Measurements from ENCODE around the gene PYHIN1. TPM values are rescaled to one million over a fixed set of nuclear protein-coding genes. Genes with fewer than 3 reads are reported as not detected.
"Not testable (repeated sequence)": the region's sequence is repeated elsewhere in the genome, so short reads cannot be mapped to it uniquely, and the experiment has no call there.

The PYHIN1 gene
- total and polyA plus RNA-seq, 2 of the 8 experiments (the other 6 are each of a cell fraction or from before 2014, with no cell fraction given), result not detected

- H4K8ac ChIP-seq (ENCODE audit: extremely low read depth, insufficient read depth, low read length); FAIRE-seq; H3K79me1 ChIP-seq (ENCODE audit: low read depth, low read length); H2BK15ac ChIP-seq (ENCODE audit: low read length); DNase-seq (ENCODE audit: low read depth in 1 of 2, low spot score in 2 of 2); H4K20me1 ChIP-seq (replicated peaks in 1 of 2; ENCODE audit: control insufficient read depth in 1 of 2, insufficient read depth in 2 of 2, low read length in 2 of 2); POLR2A ChIA-PET (ENCODE audit: partially characterized antibody); H3K4ac ChIP-seq (replicated peaks; ENCODE audit: insufficient read length, low read depth, low read length); H3K9ac ChIP-seq (replicated peaks in 1 of 4; ENCODE audit: extremely low read depth in 1 of 4, low read depth in 3 of 4, low read length in 3 of 4); H2BK120ac ChIP-seq (replicated peaks; ENCODE audit: low read depth, low read length); H4K91ac ChIP-seq (replicated peaks; ENCODE audit: insufficient read length, low read length); H2AK5ac ChIP-seq (ENCODE audit: low read depth, low read length); H3K23me2 ChIP-seq (ENCODE audit: low read depth, low read length); H2BK12ac ChIP-seq (ENCODE audit: low read depth, low read length); H2AFZ ChIP-seq (ENCODE audit: low read length); H3K27ac ChIP-seq (ENCODE audit: low read depth, low read length); H3K56ac ChIP-seq (replicated peaks; ENCODE audit: insufficient read length, low read depth, low read length); H3K4me2 ChIP-seq (ENCODE audit: insufficient read depth in 1 of 2, low read depth in 2 of 2, low read length in 2 of 2); H3K4me3 ChIP-seq (ENCODE audit: extremely low read depth in 1 of 4, insufficient read depth in 2 of 4, low read depth in 3 of 4, low read length in 4 of 4); H3K14ac ChIP-seq (ENCODE audit: insufficient read length); H3K79me2 ChIP-seq (ENCODE audit: control insufficient read depth in 1 of 2, insufficient read depth in 2 of 2, low read length in 2 of 2); H3K36me3 ChIP-seq (ENCODE audit: control insufficient read depth in 2 of 4, insufficient read depth in 4 of 4, low read length in 3 of 4); H3K27me3 ChIP-seq (replicated peaks in 1 of 4; ENCODE audit: control insufficient read depth in 3 of 4, extremely low read depth in 1 of 4, insufficient read depth in 3 of 4, low read length in 3 of 4); H2BK5ac ChIP-seq (ENCODE audit: low read depth, low read length); H3K18ac ChIP-seq (ENCODE audit: extremely low read depth, low read length); CTCF ChIA-PET (ENCODE audit: partially characterized antibody); H3K9me3 ChIP-seq (ENCODE audit: insufficient read depth in 2 of 2, low read depth in 1 of 2, low read length in 1 of 2); H3K23ac ChIP-seq (ENCODE audit: insufficient read length); H4K5ac ChIP-seq (ENCODE audit: insufficient read length, low read depth, low read length); H2BK20ac ChIP-seq (ENCODE audit: low read length): not testable (repeated sequence)
- WGBS, 2 experiments (ENCODE audit: extremely low coverage in 1 of 2, insufficient coverage in 1 of 2, insufficient read length in 1 of 2, insufficient replicate concordance in 2 of 2, low coverage in 1 of 2, low lambda C conversion rate in 2 of 2, missing lambda C conversion rate in 1 of 2), result 88% methylated on average over 9 of the region's 9 CpGs; no CpG with 5 or more reads in 1 of the 2 experiments
- peaks cover 2 to 12% (median 6%) of the 10 kb centered on the region in 4 experiments; a peak in 4 of 7 replicates for H3K4me1 ChIP-seq (replicated peaks in 1 of 4; ENCODE audit: control insufficient read depth in 3 of 4, insufficient read depth in 4 of 4, low read length in 3 of 4)
These were observed 79.6 kb downstream of the PYHIN1 start for GRCh38 chr1:159011001-159011400.

Data from H1 (cell line).